Cardiac fibroblast (primary cell): ENCODE results near the gene PRKN.

Source experiments
- DNase-seq, 2 donors: peaks; one replicate each; pipeline versions ENCODE4 v3.0.0 to v3.0.0-alpha.2; 2010; ENCODE audit warnings: low read depth in 2 of 2
- H3K4me3 ChIP-seq, 2 donors: replicated peaks in 1 of 2; 1 replicate in 1 of 2; 2 replicates in 1 of 2; pipeline ENCODE4 v1.5.1; 2011; ENCODE audit warnings: low read depth in 2 of 2, low read length in 2 of 2, mild to moderate bottlenecking in 2 of 2, moderate library complexity in 1 of 2
- TF ChIP-seq, protein P1 (sequence below): IDR thresholded peaks from one replicate; pipeline ENCODE4 v1.5.1; 2011; ENCODE audit warnings: low read depth, mild to moderate bottlenecking, low read length, inconsistent platforms

Gene PRKN

DNA sequence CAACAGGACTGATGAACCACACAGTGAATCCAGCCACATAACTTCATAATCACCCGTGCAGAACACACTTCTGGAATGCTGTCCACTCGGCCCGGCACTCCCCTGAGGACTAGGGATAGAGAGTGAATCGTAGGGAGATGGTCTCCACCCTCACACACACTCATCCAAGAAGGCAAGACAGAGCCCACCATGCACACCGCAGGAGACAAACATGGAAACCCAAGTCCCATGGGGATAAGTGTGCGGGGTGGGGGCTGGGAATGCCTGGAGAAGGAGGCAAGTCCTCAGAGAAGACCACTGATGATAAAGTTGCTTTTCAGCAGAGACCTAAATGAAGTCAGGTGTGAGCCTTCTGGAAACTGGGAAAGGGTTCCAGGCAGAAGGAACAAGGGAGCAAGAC is 1054.5 kb downstream of the PRKN start:
- TF ChIP-seq, protein P1, sequence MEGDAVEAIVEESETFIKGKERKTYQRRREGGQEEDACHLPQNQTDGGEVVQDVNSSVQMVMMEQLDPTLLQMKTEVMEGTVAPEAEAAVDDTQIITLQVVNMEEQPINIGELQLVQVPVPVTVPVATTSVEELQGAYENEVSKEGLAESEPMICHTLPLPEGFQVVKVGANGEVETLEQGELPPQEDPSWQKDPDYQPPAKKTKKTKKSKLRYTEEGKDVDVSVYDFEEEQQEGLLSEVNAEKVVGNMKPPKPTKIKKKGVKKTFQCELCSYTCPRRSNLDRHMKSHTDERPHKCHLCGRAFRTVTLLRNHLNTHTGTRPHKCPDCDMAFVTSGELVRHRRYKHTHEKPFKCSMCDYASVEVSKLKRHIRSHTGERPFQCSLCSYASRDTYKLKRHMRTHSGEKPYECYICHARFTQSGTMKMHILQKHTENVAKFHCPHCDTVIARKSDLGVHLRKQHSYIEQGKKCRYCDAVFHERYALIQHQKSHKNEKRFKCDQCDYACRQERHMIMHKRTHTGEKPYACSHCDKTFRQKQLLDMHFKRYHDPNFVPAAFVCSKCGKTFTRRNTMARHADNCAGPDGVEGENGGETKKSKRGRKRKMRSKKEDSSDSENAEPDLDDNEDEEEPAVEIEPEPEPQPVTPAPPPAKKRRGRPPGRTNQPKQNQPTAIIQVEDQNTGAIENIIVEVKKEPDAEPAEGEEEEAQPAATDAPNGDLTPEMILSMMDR = no peak
- no peak overlapping the region for H3K4me3 ChIP-seq
- no peak for DNase-seq

GRCh38 chr6:161671117-161671516 is 1056.4 kb downstream of the PRKN start:
- TF ChIP-seq, protein P1 = no peak
- H3K4me3 ChIP-seq = no peak overlapping the region
- DNase-seq = no peak

GRCh38 chr6:161668665-161669064 is 1058.9 kb downstream of the PRKN start:
- no peak for DNase-seq
- TF ChIP-seq, protein P1 = no peak
- H3K4me3 ChIP-seq = no peak overlapping the region

DNA sequence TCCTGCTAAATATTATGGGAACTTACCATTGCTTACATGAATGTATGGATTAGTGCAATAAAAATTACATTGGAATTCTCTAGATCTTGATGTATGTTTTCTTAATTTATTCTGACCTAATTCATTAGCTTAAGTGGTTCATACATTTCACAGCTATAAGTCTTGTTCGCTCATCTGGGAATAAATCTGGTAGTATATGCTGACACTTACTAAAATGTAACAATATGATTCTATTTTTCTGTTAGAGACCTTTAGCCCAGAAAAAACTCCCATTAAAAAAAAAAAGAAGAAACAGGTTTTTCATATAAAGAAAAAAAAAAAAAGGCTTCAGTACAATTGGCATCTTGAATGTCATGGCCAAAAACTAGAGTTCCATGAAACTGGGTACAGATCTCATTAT is 1059.6 kb downstream of the PRKN start:
- TF ChIP-seq, protein P1 = no peak
- no peak for DNase-seq
- H3K4me3 ChIP-seq = no peak overlapping the region

DNA sequence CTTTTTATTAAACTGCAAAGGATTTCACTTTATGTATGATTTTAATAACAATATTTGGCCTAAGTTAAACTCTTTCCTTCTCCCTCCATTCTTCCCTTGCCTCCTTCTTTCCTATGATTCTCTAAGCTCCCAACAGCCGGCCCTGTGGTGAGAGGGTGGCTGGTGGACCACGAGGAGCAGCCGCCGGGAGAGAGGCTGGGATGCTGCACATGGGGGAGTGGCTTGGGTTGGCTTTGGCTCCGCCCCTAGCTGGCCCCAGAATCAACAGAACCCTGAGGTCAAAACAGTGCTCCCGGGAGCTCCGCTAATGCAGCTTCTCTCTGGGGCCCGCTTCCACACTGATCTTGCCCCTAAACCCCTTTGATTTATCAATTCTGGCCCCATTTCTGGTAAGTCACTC is 1063.9 kb downstream of the PRKN start:
- TF ChIP-seq, protein P1 = no peak
- DNase-seq = no peak

DNA sequence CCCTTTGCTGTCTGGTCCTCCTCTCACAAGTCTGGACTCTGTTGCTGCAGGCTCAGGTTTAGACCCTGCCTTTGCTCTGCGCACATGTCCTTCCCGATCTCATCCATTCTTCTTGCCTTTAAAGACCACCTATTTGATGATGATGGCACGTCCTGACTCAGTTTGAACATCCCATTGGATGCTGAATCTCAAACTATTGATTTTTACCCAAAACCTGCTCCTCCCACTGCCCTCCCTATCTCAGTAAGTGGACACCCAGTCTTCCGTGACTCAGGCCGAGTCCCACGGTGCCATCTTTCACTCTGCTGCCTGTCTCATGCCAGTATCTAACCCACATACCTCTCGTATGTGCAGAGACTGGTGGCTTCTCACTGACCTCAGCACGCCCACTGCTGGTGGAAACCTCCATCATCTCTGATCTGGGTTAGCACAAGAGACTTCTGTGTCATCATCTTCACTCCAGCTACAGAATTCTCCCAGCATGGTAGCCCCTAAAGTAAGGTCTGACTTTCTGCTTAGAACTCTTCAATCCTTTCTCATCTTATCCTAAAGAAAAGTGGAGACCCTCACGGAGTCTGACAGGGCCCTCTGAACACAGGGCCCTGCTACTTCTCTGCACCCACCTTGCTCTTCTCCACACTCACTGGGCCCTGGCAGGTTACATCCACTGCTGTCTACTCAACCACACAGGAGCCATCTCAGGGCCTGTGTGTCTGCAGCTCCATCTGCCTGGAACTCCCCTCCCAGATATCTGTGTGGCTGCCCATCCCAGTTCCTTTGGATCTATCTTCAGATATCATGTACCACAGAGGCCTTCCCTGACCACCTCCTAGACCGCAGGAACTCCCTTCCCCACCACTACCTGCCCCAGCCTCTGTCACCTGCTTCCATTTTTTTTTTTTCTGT is 1066.6 kb downstream of the PRKN start:
- no peak overlapping the region for H3K4me3 ChIP-seq
- TF ChIP-seq, protein P1 = no peak
- DNase-seq = no peak

More for the DNA sequence above, 1063.9 kb downstream of the PRKN start:
- no peak overlapping the region for H3K4me3 ChIP-seq
